Dendritic cell treated with granulocyte-macrophage colony-stimulating factor and Interleukin-4, amounts not matched to agents 40 ng/mL and 50 ng/mL, for 4 days (primary cell): ENCODE data around the gene PTPRN2.

ENCODE experiments used
- H3K27ac Mint-ChIP-seq: one replicate; pipeline ENCODE4 v1.8.0; 2022; ENCODE audit warnings: mild to moderate bottlenecking, mixed read lengths
- H3K27me3 Mint-ChIP-seq: one replicate; pipeline ENCODE4 v1.8.0; 2022; ENCODE audit warnings: mild to moderate bottlenecking, mixed read lengths
- H3K36me3 Mint-ChIP-seq: one replicate; pipeline ENCODE4 v1.8.0; 2022; ENCODE audit warnings: low read depth, mixed read lengths
- H3K4me1 Mint-ChIP-seq: one replicate; pipeline ENCODE4 v1.8.0; 2022; ENCODE audit warnings: low read depth, mixed read lengths
- H3K4me3 Mint-ChIP-seq: one replicate; pipeline ENCODE4 v1.8.0; 2022; ENCODE audit warnings: mild to moderate bottlenecking, moderate library complexity, mixed read lengths
- H3K9me3 Mint-ChIP-seq: one replicate; pipeline ENCODE4 v1.8.0; 2022; ENCODE audit warnings: mixed read lengths
- intact Hi-C: fragments of 100-400 bp; cut with micrococcal nuclease; formaldehyde crosslinking; loops from one replicate; pipeline ENCODE4 v1.15.0; 2022

The PTPRN2 gene

DNA sequence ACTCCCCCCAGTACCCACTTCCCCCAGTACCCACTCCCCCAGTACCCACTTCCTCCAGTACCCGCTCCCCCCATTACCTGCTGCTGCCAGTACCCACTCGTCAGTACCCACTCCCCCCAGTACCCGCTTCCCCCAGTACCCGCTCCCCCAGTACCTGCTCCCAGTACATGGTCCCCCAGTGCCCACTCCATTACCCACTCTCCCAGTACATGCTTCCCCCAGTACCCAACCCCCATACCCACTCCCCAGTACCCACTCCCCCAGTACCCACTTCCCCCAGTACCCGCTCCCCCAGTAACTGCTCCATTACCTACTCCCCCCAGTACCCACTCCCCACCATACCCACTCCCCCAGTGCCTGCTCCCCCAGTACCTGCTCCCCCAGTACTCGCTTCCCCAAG lies 700.2 kb downstream of the PTPRN2 start:
- Mint-ChIP-seq H3K4me3 (no peak overlapping the region), H3K36me3 (no peaks in the 10 kb centered on the region), H3K27ac (no peak overlapping the region), H3K27me3 (peaks cover 2% of the 10 kb centered on the region), H3K9me3 (no peaks in the 10 kb centered on the region), H3K4me1 (no peaks in the 10 kb centered on the region)
- intact Hi-C loops: no loop called here

DNA sequence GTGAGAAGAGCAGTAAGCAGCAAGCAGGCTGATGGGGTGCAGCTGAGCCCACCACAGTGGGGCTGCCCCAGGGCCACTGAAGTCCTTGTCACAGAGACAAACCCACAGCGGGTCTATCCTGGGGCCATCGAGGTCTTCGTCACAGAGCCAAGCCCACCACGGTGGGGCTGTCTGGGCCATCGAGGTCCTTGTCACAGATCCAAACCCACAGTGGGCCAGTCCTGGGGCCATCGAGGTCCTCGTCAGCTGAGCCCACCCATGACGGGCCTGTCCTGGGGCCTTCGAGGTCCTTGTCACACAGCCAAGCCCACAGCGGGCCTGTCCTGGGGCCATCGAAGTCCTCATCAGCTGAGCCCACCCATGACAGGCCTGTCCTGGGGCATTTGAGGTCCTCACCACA lies 700.9 kb downstream of the PTPRN2 start:
- H3K4me1 Mint-ChIP-seq: no peaks in the 10 kb centered on the region
- H3K4me3 Mint-ChIP-seq: no peak overlapping the region
- intact Hi-C loops: no loop called here

DNA sequence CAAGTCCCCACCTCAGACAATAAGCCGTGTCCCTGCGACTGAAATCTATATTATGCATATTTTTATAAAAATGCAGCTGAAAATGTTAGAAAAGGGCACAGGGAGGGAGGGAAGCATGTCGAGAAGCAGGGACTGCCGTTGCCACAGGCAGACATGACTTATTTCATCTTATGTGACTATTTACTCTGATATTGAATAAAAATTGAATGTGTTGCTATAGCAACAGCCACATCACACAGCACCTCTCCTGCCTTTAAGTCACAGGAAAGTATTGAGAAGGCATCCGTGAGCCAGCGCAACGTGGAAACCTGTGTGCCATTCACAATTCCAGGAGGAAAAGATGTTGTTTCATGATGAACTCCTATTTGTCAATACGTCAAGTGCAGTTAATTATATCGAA lies 701.4 kb downstream of the PTPRN2 start:
- H3K4me1 Mint-ChIP-seq: no peaks in the 10 kb centered on the region
- no peak overlapping the region for H3K27ac Mint-ChIP-seq
- no peaks in the 10 kb centered on the region for H3K36me3 Mint-ChIP-seq
- peaks cover 2% of the 10 kb centered on the region for H3K27me3 Mint-ChIP-seq
- H3K4me3 Mint-ChIP-seq: no peak overlapping the region
- peaks cover under 1% of the 10 kb centered on the region for H3K9me3 Mint-ChIP-seq
- intact Hi-C loops: no loop called here

More for the DNA sequence above, 700.9 kb downstream of the PTPRN2 start:
- no peaks in the 10 kb centered on the region for H3K36me3 Mint-ChIP-seq
- no peak overlapping the region for H3K27ac Mint-ChIP-seq
- H3K27me3 Mint-ChIP-seq: peaks cover 2% of the 10 kb centered on the region
- no peaks in the 10 kb centered on the region for H3K9me3 Mint-ChIP-seq

GRCh38 chr7:157885140-157885539 lies 702.5 kb downstream of the PTPRN2 start:
- Mint-ChIP-seq H3K9me3 (peaks cover 8% of the 10 kb centered on the region), H3K36me3 (no peaks in the 10 kb centered on the region), H3K27ac (no peak overlapping the region), H3K4me3 (no peak overlapping the region), H3K27me3 (peaks cover 2% of the 10 kb centered on the region), H3K4me1 (no peaks in the 10 kb centered on the region)
- intact Hi-C loops: no loop called here

GRCh38 chr7:157884461-157885062 lies 703.1 kb downstream of the PTPRN2 start:
- Mint-ChIP-seq H3K27me3 (peaks cover 2% of the 10 kb centered on the region), H3K9me3 (peaks cover 8% of the 10 kb centered on the region), H3K36me3 (no peaks in the 10 kb centered on the region), H3K4me1 (no peaks in the 10 kb centered on the region), H3K4me3 (no peak overlapping the region), H3K27ac (no peak overlapping the region)
- intact Hi-C loops: no loop called here

GRCh38 chr7:157881048-157881771 lies 706.4 kb downstream of the PTPRN2 start:
- H3K27ac Mint-ChIP-seq: no peak overlapping the region
- no peaks in the 10 kb centered on the region for H3K4me1 Mint-ChIP-seq

DNA sequence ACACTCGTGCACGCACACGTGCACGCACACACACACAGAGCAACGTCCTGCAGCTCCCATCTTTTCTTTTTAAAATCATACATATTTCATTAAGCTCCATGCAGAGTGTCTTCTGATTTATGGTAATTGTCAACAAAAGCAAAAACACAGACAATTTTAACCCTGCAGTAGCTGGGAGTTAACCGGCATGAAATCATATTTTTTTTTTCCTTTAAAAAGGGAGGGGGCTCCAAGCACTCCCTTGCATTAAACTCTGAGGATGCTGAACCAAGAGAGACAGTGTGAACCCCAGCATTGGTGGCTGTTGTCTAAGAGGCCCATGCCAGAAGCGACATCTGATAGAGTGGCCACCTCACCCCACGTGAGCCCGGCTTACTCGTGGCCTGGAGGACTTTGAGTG lies 708.2 kb downstream of the PTPRN2 start:
- Mint-ChIP-seq H3K27me3 (peaks cover 17% of the 10 kb centered on the region), H3K4me1 (peaks cover 10% of the 10 kb centered on the region), H3K9me3 (peaks cover 8% of the 10 kb centered on the region), H3K27ac (no peak overlapping the region), H3K36me3 (no peaks in the 10 kb centered on the region), H3K4me3 (no peak overlapping the region)
- intact Hi-C loops: no loop called here

More at GRCh38 chr7:157881048-157881771, 706.4 kb downstream of the PTPRN2 start:
- intact Hi-C loops: no loop called here
- Mint-ChIP-seq H3K9me3 (peaks cover 8% of the 10 kb centered on the region), H3K36me3 (no peaks in the 10 kb centered on the region), H3K4me3 (no peak overlapping the region), H3K27me3 (peaks cover 4% of the 10 kb centered on the region)

GRCh38 chr7:157877298-157878090 lies 710.1 kb downstream of the PTPRN2 start:
- no peaks in the 10 kb centered on the region for H3K36me3 Mint-ChIP-seq
- H3K4me1 Mint-ChIP-seq: peaks cover 23% of the 10 kb centered on the region
- H3K9me3 Mint-ChIP-seq: peaks cover 8% of the 10 kb centered on the region
- peaks cover 32% of the 10 kb centered on the region for H3K27me3 Mint-ChIP-seq
- intact Hi-C loops: no loop called here
- no peak overlapping the region for H3K27ac Mint-ChIP-seq
- H3K4me3 Mint-ChIP-seq: no peak overlapping the region

DNA sequence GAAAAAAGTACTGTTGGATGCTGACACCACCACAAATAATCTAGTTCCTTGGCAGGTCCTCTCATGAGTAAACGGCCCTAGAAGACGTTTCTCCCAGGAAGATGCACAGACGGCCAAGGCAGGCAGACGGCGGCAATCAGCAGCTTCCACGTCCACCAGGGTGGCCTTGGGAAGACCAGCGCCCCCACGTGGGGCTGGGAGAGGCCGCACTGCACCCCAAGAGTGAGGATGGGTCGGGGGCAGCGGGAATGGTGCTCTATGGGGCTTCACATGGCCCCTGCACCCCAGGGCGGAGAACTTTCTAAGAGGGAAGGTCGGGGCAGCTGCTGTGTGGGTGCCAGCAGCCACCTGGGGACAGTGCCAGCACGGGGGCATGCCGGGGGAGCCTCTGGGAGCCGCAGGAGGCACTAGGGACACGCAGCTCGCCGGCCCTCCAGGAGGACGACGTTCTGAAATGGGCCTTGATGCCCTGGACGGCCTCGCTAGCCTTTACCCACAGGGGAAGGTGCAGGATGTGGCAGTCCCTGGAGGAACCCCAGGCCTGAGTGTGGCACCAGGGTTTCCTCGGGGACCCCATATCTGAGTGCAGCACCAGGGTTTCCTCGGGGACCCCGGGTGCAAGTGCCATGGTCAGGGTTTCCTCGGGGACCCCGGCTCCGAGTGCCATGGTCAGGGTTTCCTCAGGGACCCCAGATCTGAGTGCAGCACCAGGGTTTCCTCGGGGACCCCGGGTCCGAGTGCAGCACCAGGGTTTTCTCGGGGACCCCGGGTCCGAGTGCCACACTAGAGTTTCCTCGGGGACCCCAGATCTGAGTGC lies 710.9 kb downstream of the PTPRN2 start:
- H3K27me3 Mint-ChIP-seq: peaks cover 35% of the 10 kb centered on the region

GRCh38 chr7:157875230-157876179 lies 712.1 kb downstream of the PTPRN2 start:
- intact Hi-C loops: loop anchor here (1.0 kb wide), 1 partner anchor 442 kb away; no protein-coding TSS in a partner anchor
- Mint-ChIP-seq H3K9me3 (no peaks in the 10 kb centered on the region), H3K36me3 (no peaks in the 10 kb centered on the region), H3K27me3 (peaks cover 40% of the 10 kb centered on the region), H3K4me1 (peaks cover 26% of the 10 kb centered on the region), H3K27ac (no peak overlapping the region), H3K4me3 (no peak overlapping the region)

More for the DNA sequence above, 710.9 kb downstream of the PTPRN2 start:
- Mint-ChIP-seq H3K9me3 (peaks cover 8% of the 10 kb centered on the region), H3K4me3 (no peak overlapping the region), H3K27ac (no peak overlapping the region), H3K4me1 (peaks cover 26% of the 10 kb centered on the region), H3K36me3 (no peaks in the 10 kb centered on the region)
- intact Hi-C loops: no loop called here

DNA sequence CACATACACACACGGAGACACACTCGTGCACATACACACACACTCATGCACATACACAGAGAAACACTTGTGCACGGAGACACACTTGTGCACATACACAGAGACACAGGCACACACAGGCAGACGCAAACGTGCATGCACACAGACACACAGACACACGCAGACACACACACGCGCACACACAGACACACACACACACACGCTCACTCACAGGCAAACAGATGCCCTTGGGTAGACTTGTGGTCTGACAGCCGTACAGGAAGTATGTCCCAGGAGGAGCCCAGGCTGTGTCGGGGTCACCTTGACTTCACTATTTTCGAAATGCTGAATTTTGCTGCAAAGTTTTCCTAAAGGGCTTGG lies 712.8 kb downstream of the PTPRN2 start:
- Mint-ChIP-seq H3K9me3 (peaks cover 4% of the 10 kb centered on the region), H3K4me3 (no peak overlapping the region), H3K27me3 (peaks cover 44% of the 10 kb centered on the region), H3K36me3 (no peaks in the 10 kb centered on the region), H3K4me1 (peaks cover 26% of the 10 kb centered on the region), H3K27ac (no peak overlapping the region)
- intact Hi-C loops: loop anchor here (1.0 kb wide), 1 partner anchor 442 kb away; no protein-coding TSS in a partner anchor

GRCh38 chr7:157874208-157874816 lies 713.3 kb downstream of the PTPRN2 start:
- Mint-ChIP-seq H3K36me3 (no peaks in the 10 kb centered on the region), H3K27me3 (peaks cover 46% of the 10 kb centered on the region), H3K4me3 (no peak overlapping the region), H3K27ac (no peak overlapping the region), H3K4me1 (peaks cover 26% of the 10 kb centered on the region), H3K9me3 (peaks cover 9% of the 10 kb centered on the region)
- intact Hi-C loops: no loop called here
